Mammary epithelial cell (primary cell): Measurements from ENCODE around the gene STAT5B.

ENCODE experiments used
- EZH2 ChIP-seq: IDR thresholded peaks from 2 replicates; pipeline ENCODE4 v1.6.1; 2012; ENCODE audit warnings: low read length, inconsistent platforms, borderline replicate concordance
- TF ChIP-seq, protein P1 (sequence below), 2 donors: IDR thresholded peaks in 1 of 2; conservative IDR thresholded peaks in 1 of 2; 2 replicates each; pipeline ENCODE4 v1.5.1; 2011 to 2012; ENCODE audit warnings: inconsistent platforms in 2 of 2, low read length in 2 of 2, mild to moderate bottlenecking in 2 of 2, control low read depth in 1 of 2, low read depth in 1 of 2; ENCODE audit not compliant: insufficient read depth in 1 of 2; ENCODE audit errors: extremely low read depth in 1 of 2

DNA sequence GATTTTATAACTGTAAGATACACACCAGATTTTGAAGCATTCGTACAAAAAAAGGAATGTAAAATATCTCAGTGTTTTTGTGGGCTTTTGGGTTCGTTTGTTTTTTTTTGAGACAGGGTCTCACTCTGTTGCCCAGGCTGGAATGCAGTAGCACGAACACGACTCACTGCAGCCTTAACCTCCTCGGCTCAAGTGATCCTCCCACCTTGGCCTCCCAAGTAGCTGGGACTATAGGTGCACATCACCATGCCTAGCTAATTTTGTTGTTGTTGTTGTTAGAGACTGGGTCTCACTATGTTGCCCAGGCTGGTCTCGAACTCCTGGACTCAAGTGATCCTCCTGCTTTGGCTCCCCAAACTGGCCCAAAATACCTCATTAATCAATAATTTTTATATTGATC, 15.9 kb downstream of the STAT5B start:
- TF ChIP-seq, protein P1, sequence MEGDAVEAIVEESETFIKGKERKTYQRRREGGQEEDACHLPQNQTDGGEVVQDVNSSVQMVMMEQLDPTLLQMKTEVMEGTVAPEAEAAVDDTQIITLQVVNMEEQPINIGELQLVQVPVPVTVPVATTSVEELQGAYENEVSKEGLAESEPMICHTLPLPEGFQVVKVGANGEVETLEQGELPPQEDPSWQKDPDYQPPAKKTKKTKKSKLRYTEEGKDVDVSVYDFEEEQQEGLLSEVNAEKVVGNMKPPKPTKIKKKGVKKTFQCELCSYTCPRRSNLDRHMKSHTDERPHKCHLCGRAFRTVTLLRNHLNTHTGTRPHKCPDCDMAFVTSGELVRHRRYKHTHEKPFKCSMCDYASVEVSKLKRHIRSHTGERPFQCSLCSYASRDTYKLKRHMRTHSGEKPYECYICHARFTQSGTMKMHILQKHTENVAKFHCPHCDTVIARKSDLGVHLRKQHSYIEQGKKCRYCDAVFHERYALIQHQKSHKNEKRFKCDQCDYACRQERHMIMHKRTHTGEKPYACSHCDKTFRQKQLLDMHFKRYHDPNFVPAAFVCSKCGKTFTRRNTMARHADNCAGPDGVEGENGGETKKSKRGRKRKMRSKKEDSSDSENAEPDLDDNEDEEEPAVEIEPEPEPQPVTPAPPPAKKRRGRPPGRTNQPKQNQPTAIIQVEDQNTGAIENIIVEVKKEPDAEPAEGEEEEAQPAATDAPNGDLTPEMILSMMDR (conservative IDR thresholded peaks at IDR 0.05 in 1 of 2, IDR thresholded peaks at IDR 0.05 in 1 of 2; ENCODE audit: extremely low read depth in 1 of 2, insufficient read depth in 1 of 2, low read depth in 1 of 2, low read length in 2 of 2): no peak
- no peak for TF ChIP-seq EZH2
